Colon (tissue), 2 donors: ENCODE measurements around the gene STARD5.
"Not testable (repeated sequence)": the region's sequence is repeated elsewhere in the genome, so short reads cannot be mapped to it uniquely, and the experiment has no call there.

ENCODE experiments used
- FAIRE-seq: peaks from 2 replicates; lab custom pipeline; 2012; peaks lifted over from hg19 to GRCh38; lab: Jason Lieb, UNC
- donor health status: control.
- donor health status: control.

Gene STARD5

GRCh38 chr15:81337241-81337640 lies 13.3 kb upstream of the STARD5 start:
- no peak for FAIRE-seq

DNA sequence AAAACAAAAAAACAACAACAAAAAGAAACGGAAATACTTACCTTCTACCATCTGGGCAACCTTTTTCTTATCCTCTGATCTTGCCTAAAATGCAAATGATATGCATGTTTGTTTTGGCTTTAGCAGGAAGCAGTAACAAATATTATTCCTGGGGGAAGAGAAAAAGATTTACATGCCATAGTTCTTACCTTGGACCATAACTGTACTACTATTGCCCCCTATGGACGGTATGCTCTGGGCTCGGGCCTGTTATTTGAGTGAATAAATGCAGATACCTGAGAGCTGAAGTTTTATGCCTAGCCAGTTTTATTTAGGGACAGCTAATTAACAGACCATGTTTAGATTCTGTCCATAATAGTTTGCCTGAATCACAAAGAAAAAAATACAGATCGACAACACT lies 12.6 kb upstream of the STARD5 start:
- no peak for FAIRE-seq

DNA sequence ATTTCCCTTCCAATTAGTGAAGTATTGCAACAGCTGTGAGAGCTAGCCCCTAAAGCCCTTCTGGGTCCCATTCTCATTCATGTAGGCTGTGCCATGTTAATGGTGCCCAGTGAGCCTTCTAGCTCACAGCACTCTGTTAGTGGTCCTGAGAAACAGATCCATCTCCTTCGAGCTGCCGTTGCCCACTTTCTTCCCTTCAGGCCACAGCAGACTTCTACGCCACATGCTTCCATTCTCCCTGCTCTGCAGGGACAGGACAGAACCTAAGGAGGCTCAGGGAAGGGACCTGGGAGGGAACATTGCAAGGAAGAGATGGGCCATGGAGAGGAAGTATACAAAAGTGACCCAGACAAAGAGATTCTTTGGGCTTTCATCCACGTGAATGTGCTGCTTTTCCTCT lies 11.7 kb upstream of the STARD5 start:
- FAIRE-seq, result no peak

- no peak for FAIRE-seq
Measured at GRCh38 chr15:81334768-81335435, 11.0 kb upstream of the STARD5 start.

- no peak for FAIRE-seq
Measured at GRCh38 chr15:81333363-81333762, 9.4 kb upstream of the STARD5 start.

- FAIRE-seq, result no peak
Measured at GRCh38 chr15:81332326-81332725, 8.4 kb upstream of the STARD5 start.

GRCh38 chr15:81331600-81331999 lies 7.7 kb upstream of the STARD5 start:
- no peak for FAIRE-seq

- not testable (repeated sequence) for FAIRE-seq
Measured at GRCh38 chr15:81331141-81331540, 7.2 kb upstream of the STARD5 start.

DNA sequence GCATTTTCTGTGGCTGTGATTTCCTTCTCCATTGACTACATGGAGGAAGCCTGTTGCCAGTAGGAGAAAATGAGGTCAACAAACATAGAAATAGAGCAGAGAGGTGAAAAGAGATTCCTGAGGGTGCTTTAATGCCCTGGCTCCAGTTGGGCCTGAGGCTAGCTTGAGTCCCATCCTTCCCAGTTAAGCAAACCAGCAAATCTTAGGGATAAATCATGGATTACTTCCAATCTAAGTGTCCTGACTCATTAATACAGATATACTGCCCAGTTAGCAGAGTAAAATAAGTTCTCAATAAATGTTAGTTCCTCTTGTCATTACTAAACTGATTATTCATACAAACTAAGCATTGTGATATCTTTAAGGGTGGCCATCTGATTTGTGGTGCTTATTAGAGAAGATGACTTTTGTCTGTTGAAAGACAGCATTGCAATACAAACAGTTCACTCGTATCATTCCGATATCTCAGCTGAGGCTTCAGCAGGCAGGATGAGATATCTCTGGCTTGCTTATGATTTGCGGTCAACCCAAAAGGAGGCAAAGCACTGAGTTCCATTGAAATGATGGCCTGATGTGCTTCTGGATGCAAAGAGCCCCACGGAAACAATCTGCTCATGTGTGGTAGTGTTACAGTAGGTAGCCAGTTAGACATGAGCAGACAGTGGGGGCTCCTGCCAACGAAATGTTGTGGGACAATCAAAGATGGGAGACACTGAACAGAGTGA lies 6.6 kb upstream of the STARD5 start:
- FAIRE-seq, result no peak

GRCh38 chr15:81329446-81329845 lies 5.5 kb upstream of the STARD5 start:
- no peak for FAIRE-seq

DNA sequence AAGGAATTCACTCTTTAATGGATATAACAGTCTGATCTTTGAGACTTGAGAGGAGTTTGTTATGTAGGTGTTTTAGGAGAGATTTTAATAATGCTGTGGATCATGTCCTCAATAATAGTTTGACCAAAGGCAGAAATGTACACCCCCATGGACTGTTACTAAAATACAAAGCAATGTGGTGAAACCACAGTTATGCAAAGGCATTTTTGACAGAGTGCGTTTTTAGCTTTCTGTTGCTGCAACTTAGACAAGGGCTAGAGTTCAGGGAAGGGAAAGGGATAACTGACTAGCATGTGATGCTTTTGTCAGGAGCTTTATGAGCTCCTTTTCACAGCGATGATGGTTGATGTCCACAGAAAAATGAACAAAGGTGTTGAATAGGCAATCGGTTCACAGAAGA lies 3.6 kb upstream of the STARD5 start:
- no peak for FAIRE-seq

DNA sequence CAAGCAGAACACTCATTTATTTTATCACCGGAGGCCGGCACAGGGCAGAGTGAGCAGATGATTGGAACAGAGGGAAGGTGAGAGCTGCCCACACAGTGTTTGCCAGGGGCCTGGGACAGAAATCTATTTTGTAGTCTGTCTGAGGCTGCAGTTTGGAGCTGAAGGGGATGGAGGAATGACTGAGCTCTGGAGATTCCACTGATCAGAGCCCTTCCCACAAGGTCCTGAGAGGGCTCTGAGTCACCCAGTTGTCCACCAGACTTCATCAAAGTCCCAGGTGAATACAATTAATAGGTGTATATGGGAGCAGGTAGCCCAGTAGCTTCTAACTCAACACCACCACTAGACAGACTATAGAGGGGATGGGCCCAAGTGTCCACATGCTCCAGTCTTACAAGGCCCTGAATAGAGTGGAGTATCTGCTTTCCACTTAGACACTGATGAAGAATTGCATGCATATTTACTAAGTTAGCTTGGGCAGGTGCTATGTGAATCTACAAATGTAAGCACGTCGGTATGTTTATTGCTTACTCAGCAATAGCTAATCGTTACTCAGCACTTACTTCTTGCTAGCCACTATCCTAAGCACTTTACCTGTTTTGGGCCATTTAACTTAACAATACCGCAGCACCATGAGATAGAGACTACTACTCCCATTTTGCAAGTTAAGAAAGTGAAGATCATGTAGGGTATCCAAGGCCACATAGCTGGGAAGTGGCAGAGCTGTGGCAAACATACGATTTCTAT lies 2.7 kb upstream of the STARD5 start:
- no peak for FAIRE-seq

- no peak for FAIRE-seq
Measured at GRCh38 chr15:81323559-81323943, 390 bp downstream of the STARD5 start.

DNA sequence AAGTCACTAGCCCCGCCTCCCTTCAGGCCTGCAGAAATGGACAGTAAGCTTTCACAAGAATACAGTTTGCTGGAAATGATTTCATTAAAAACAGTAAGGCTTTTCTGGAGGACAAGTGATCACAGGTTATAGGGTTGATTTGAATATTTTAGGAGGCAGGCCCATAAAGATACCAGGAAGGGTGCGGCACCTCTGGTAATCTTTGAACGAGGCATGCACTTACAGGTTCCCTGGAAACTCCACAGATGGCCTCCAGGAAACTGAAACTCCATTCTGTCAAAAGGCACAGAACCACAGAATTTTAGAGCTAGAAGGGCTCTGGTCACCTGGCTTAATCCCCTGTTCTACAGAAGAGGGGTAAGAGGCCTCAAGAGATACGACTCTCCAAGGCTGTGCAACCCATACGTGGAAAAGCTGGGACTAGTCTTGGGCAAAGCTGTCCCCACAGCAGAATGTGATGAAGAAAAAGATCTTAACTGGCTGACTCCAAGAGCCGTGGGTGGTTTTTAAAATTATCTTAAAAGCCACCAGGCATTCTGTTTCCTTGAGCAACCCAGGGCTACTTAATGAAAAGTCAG lies 1.2 kb downstream of the STARD5 start:
- no peak for FAIRE-seq

- FAIRE-seq, result no peak
Measured at GRCh38 chr15:81321667-81322066, 2.3 kb downstream of the STARD5 start.

- FAIRE-seq, result no peak
Measured at GRCh38 chr15:81317642-81318017, 6.3 kb downstream of the STARD5 start.

- no peak for FAIRE-seq
Measured at GRCh38 chr15:81316267-81316666, 7.7 kb downstream of the STARD5 start.

GRCh38 chr15:81315452-81316175 lies 8.3 kb downstream of the STARD5 start:
- no peak for FAIRE-seq

- no peak for FAIRE-seq
Measured at GRCh38 chr15:81314378-81314777, 9.6 kb downstream of the STARD5 start.

GRCh38 chr15:81313686-81314085 lies 10.3 kb downstream of the STARD5 start:
- FAIRE-seq, result no peak

DNA sequence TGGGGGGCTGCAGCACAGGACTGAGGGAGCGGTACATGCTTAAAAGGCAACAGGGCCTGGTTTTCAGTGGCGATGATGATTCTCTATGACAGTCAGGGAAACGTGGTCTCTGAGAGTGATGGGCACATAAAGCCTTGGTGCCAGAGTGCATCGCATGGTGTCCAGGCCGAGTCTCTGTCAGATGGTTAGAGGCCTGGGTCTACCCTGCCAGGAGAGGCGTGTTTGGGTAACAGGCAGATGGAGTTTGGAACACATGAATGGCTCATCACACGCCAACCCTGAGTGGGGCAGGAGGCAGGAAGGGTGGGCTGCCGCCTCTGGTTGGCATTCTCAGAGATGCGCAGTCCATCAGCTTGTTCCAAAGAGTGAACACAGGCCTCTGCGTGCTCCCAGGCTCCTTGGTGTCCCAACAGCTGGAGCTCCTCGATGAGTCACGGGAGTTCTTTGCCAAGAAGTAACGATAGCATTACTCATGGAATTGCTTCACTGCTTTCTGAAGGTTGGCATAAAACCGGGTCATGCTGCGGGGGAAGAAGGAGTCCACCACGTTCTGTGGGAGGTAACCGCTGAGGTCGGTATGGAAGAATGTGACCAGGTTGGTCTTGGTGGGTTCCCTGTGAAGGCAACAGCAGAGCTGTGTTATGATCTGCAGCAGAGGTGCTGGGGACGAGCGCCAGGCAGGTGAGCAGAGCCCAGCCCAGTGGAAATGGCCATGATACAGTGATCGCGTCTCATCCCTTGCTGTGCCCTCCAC lies 11.0 kb downstream of the STARD5 start:
- no peak for FAIRE-seq
